ENCODE data around the gene MCF2. TPM values are rescaled to one million over a fixed set of nuclear protein-coding genes. Genes with fewer than 3 reads are reported as not detected.

The MCF2 gene
- total and polyA plus RNA-seq, 2 donors (not counting 1 experiment from before 2014, with no cell fraction given), result under 0.01 to 0.05 TPM

DNA sequence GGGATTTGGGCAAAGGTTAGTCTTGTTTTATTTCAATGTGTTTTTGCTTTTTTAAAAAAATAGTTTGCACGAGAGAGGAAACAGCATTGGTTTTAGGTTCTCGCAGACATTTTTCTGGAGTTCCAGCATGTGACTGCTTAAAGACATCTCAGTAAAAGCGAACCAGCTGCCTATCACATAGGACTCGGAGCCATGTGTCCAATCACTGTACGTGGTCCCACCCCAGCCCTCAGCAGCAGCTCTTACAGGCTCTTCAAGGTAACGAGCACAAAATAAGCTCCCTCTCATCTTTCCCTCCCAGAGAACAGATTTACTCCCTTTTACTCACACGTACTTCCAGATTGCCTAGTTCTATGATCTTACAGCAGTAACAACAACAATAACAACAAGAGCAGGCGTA lies 68.7 kb downstream of the MCF2 start:
- no peak overlapping the region for H3K4me3 ChIP-seq (replicated peaks in 1 of 4; ENCODE audit: control extremely low read depth in 1 of 4, insufficient read depth in 1 of 4, low read depth in 3 of 4, low read length in 4 of 4)
- H2AFZ ChIP-seq (ENCODE audit: low read length), result no peak overlapping the region
- H3K27ac ChIP-seq (ENCODE audit: insufficient read depth, low read length), result no peak overlapping the region
- TF ChIP-seq, protein P1, sequence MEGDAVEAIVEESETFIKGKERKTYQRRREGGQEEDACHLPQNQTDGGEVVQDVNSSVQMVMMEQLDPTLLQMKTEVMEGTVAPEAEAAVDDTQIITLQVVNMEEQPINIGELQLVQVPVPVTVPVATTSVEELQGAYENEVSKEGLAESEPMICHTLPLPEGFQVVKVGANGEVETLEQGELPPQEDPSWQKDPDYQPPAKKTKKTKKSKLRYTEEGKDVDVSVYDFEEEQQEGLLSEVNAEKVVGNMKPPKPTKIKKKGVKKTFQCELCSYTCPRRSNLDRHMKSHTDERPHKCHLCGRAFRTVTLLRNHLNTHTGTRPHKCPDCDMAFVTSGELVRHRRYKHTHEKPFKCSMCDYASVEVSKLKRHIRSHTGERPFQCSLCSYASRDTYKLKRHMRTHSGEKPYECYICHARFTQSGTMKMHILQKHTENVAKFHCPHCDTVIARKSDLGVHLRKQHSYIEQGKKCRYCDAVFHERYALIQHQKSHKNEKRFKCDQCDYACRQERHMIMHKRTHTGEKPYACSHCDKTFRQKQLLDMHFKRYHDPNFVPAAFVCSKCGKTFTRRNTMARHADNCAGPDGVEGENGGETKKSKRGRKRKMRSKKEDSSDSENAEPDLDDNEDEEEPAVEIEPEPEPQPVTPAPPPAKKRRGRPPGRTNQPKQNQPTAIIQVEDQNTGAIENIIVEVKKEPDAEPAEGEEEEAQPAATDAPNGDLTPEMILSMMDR (conservative IDR thresholded peaks at IDR 0.05 in 1 of 2, IDR thresholded peaks at IDR 0.05 in 1 of 2; ENCODE audit: low read depth in 1 of 2, low read length in 2 of 2), result no peak
- TF ChIP-seq EZH2 (IDR thresholded peaks at IDR 0.05; ENCODE audit: low read length, missing control alignments), result no peak
- DNase-seq (ENCODE audit: low read depth in 2 of 2), result no peak
- no peaks in the 10 kb centered on the region for H3K4me1 ChIP-seq (ENCODE audit: control insufficient read depth, extremely low read depth, insufficient read depth, low read length)
- H4K20me1 ChIP-seq (ENCODE audit: control insufficient read depth, extremely low read depth, insufficient read depth, low read length), result no peaks in the 10 kb centered on the region
- no peak overlapping the region for H3K9ac ChIP-seq (ENCODE audit: insufficient read depth, low read length)
- no peaks in the 10 kb centered on the region for H3K27me3 ChIP-seq (ENCODE audit: control insufficient read depth, insufficient read depth, low read length)
- no peak overlapping the region for H3K4me2 ChIP-seq (ENCODE audit: extremely low read depth, insufficient read depth, low read length)
- no peaks in the 10 kb centered on the region for H3K9me3 ChIP-seq (ENCODE audit: control insufficient read depth, insufficient read depth, low read depth, low read length)
- no peaks in the 10 kb centered on the region for H3K79me2 ChIP-seq (ENCODE audit: control insufficient read depth, insufficient read depth, low read length)
- no peaks in the 10 kb centered on the region for H3K36me3 ChIP-seq (ENCODE audit: control insufficient read depth, insufficient read depth, low read length)

- no peaks in the 10 kb centered on the region for H3K27me3 ChIP-seq (ENCODE audit: control insufficient read depth, insufficient read depth, low read length)
- H3K27ac ChIP-seq (ENCODE audit: insufficient read depth, low read length), result no peak overlapping the region
- H3K4me3 ChIP-seq (replicated peaks in 1 of 4; ENCODE audit: control extremely low read depth in 1 of 4, insufficient read depth in 1 of 4, low read depth in 3 of 4, low read length in 4 of 4), result no peak overlapping the region
- no peaks in the 10 kb centered on the region for H3K79me2 ChIP-seq (ENCODE audit: control insufficient read depth, insufficient read depth, low read length)
- no peaks in the 10 kb centered on the region for H4K20me1 ChIP-seq (ENCODE audit: control insufficient read depth, extremely low read depth, insufficient read depth, low read length)
- no peak overlapping the region for H2AFZ ChIP-seq (ENCODE audit: low read length)
- H3K9me3 ChIP-seq (ENCODE audit: control insufficient read depth, insufficient read depth, low read depth, low read length), result no peaks in the 10 kb centered on the region
- no peaks in the 10 kb centered on the region for H3K36me3 ChIP-seq (ENCODE audit: control insufficient read depth, insufficient read depth, low read length)
- no peak overlapping the region for H3K9ac ChIP-seq (ENCODE audit: insufficient read depth, low read length)
- TF ChIP-seq EZH2 (IDR thresholded peaks at IDR 0.05; ENCODE audit: low read length, missing control alignments), result no peak
- TF ChIP-seq, protein P1 (conservative IDR thresholded peaks at IDR 0.05 in 1 of 2, IDR thresholded peaks at IDR 0.05 in 1 of 2; ENCODE audit: low read depth in 1 of 2, low read length in 2 of 2), result no peak
- no peak for DNase-seq (ENCODE audit: low read depth in 2 of 2)
- H3K4me1 ChIP-seq (ENCODE audit: control insufficient read depth, extremely low read depth, insufficient read depth, low read length), result no peaks in the 10 kb centered on the region
- no peak overlapping the region for H3K4me2 ChIP-seq (ENCODE audit: extremely low read depth, insufficient read depth, low read length)
These were observed 107.9 kb downstream of the MCF2 start for GRCh38 chrX:139600105-139600504.

DNA sequence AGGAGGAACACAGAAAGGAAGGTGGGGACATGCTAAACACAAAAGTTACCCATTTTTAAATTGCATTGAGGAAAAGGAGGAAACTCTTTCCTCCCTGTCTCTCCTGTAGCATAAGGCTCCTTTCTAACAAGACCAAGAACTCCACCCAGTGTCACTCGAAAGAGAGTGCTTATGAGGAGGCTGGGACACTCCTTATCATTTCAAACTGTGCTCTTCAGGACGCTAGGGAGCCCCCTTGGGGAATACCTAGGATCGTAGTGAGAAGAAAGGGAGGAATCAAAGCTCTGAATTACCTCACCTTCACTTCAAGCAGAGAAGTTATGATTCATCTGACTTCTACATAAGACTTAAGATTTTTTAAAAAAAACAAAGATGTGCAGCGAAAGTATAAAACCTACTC lies 111.9 kb downstream of the MCF2 start:
- no peak overlapping the region for H2AFZ ChIP-seq (ENCODE audit: low read length)
- H3K36me3 ChIP-seq (ENCODE audit: control insufficient read depth, insufficient read depth, low read length), result no peaks in the 10 kb centered on the region
- H3K4me1 ChIP-seq (ENCODE audit: control insufficient read depth, extremely low read depth, insufficient read depth, low read length), result no peaks in the 10 kb centered on the region
- H3K9me3 ChIP-seq (ENCODE audit: control insufficient read depth, insufficient read depth, low read depth, low read length), result no peaks in the 10 kb centered on the region
- DNase-seq (ENCODE audit: low read depth in 2 of 2), result no peak
- no peak overlapping the region for H3K4me2 ChIP-seq (ENCODE audit: extremely low read depth, insufficient read depth, low read length)
- no peaks in the 10 kb centered on the region for H3K79me2 ChIP-seq (ENCODE audit: control insufficient read depth, insufficient read depth, low read length)
- no peak overlapping the region for H3K27ac ChIP-seq (ENCODE audit: insufficient read depth, low read length)
- no peaks in the 10 kb centered on the region for H3K27me3 ChIP-seq (ENCODE audit: control insufficient read depth, insufficient read depth, low read length)
- TF ChIP-seq, protein P1 (conservative IDR thresholded peaks at IDR 0.05 in 1 of 2, IDR thresholded peaks at IDR 0.05 in 1 of 2; ENCODE audit: low read depth in 1 of 2, low read length in 2 of 2), result no peak
- no peak overlapping the region for H3K9ac ChIP-seq (ENCODE audit: insufficient read depth, low read length)
- no peak overlapping the region for H3K4me3 ChIP-seq (replicated peaks in 1 of 4; ENCODE audit: control extremely low read depth in 1 of 4, insufficient read depth in 1 of 4, low read depth in 3 of 4, low read length in 4 of 4)
- no peaks in the 10 kb centered on the region for H4K20me1 ChIP-seq (ENCODE audit: control insufficient read depth, extremely low read depth, insufficient read depth, low read length)
